ACC112 (cell line): ENCODE data around the gene MBTD1.
"Not testable (repeated sequence)": the region's sequence is repeated elsewhere in the genome, so short reads cannot be mapped to it uniquely, and the experiment has no call there.

ENCODE experiments used
- H2AFZ ChIP-seq: fragments of 200-600 bp; sonication (generic); one replicate; pipeline ENCODE4 v1.6.0; 2017; ENCODE audit warnings: antibody characterized with exemption, low read length; ENCODE audit not compliant: unreplicated experiment
- H3K27ac ChIP-seq: fragments of 200-600 bp; sonication (generic); 2 replicates; pipeline ENCODE4 v1.5.1; 2014; ENCODE audit warnings: low read depth, mild to moderate bottlenecking, antibody characterized with exemption, low read length, moderate library complexity
- H3K27me3 ChIP-seq: fragments of 200-600 bp; sonication (generic); 2 replicates; pipeline ENCODE4 v1.6.1; 2014; ENCODE audit warnings: mild to moderate bottlenecking, antibody characterized with exemption, low read length, moderate library complexity, mixed read lengths; ENCODE audit not compliant: insufficient read depth
- H3K36me3 ChIP-seq: fragments of 200-600 bp; sonication (generic); 2 replicates; pipeline ENCODE4 v1.6.1; 2016; ENCODE audit warnings: mild to moderate bottlenecking, antibody characterized with exemption, low read length, moderate library complexity, mixed read lengths; ENCODE audit not compliant: insufficient read depth
- H3K4me1 ChIP-seq: fragments of 200-600 bp; sonication (generic); one replicate; pipeline ENCODE4 v1.6.1; 2016; ENCODE audit warnings: low read length, mixed read lengths; ENCODE audit not compliant: insufficient read depth, unreplicated experiment, control insufficient read depth
- H3K4me3 ChIP-seq: fragments of 200-600 bp; sonication (generic); 2 replicates; pipeline ENCODE4 v1.5.1; 2014; ENCODE audit warnings: mild to moderate bottlenecking, low read depth, low read length
- H3K79me2 ChIP-seq: fragments of 200-600 bp; sonication (generic); one replicate; pipeline ENCODE4 v1.6.0; 2016; ENCODE audit warnings: low read length; ENCODE audit not compliant: control insufficient read depth, unreplicated experiment, insufficient read depth

Gene MBTD1

DNA sequence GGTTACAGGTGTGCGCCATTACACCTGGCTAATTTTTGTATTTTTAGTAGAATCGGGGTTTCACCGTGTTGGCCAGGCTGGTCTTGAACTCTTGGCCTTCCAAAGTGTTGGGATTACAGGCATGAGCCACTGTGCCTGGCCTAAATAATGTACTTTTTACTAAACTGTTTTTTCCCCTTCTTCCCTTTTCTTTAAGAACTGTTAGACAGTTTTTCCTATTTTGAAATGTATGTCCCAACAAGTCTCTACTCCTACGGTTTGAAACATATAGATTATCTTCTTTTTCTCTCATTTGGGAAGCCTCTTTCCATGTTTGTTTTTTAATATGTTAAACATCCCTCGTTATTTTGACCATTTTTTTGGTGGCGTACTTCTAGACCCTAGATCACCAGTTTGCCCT lies 10.1 kb upstream of the MBTD1 start:
- Histone ChIP-seq H3K79me2 (peaks cover 26% of the 10 kb centered on the region), H3K36me3 (peaks cover 44% of the 10 kb centered on the region)

DNA sequence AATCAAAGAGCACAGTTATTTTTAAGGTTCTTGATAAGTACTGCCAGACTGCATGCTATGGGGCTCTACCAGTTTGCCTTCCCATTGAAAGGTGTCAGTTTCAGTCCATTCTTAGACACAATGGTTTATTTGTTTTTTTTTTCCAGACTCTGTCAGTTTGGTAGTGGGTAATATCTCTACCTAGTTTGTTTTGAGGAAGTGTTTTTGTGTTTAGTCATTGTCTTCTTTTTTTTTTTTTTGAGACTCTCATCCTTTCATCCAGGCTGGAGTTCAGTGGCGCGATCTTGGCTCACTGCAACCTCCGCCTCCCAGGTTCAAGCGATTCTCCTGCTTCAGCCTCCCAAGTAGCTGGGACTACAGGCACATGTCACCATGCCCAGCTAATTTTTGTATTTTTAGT lies 4.6 kb upstream of the MBTD1 start:
- not testable (repeated sequence) for H3K4me3 ChIP-seq, H3K27me3 ChIP-seq, H2AFZ ChIP-seq, H3K27ac ChIP-seq
- H3K79me2 ChIP-seq = peaks cover 54% of the 10 kb centered on the region
- peaks cover 17% of the 10 kb centered on the region for H3K4me1 ChIP-seq
- peaks cover 25% of the 10 kb centered on the region for H3K36me3 ChIP-seq

More for the DNA sequence above, 10.1 kb upstream of the MBTD1 start:
- Histone ChIP-seq H2AFZ (no peak overlapping the region), H3K27ac (no peak overlapping the region), H3K4me3 (no peak overlapping the region), H3K4me1 (peaks cover 8% of the 10 kb centered on the region), H3K27me3 (no peaks in the 10 kb centered on the region)

DNA sequence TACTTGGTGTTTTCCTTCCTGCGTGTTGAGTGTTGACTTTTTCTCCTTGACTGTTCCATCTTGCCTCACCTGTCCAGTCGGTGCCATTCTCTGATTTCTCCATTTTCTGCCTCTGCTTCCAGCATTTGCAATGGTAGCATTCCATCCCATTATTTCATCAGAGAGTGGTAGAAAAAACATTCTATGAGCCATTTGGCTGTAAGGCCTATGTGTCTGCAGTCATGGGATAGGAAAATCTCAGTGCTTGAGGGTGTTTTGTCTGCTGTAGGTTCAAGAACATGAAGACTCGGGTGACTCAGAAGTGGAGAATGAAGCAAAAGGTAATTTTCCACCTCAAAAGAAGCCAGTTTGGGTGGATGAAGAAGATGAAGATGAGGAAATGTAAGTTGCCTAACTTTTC lies 3.2 kb upstream of the MBTD1 start:
- H3K27me3 ChIP-seq = no peaks in the 10 kb centered on the region
- H3K4me3 ChIP-seq = 0 out of 2 replicates have a peak overlapping the region, but pooled peaks have one; percentile 9
- H2AFZ ChIP-seq = no peak overlapping the region
- peaks cover 69% of the 10 kb centered on the region for H3K79me2 ChIP-seq
- no peak overlapping the region for H3K27ac ChIP-seq
- H3K36me3 ChIP-seq = peaks cover 21% of the 10 kb centered on the region
- H3K4me1 ChIP-seq = peaks cover 26% of the 10 kb centered on the region

DNA sequence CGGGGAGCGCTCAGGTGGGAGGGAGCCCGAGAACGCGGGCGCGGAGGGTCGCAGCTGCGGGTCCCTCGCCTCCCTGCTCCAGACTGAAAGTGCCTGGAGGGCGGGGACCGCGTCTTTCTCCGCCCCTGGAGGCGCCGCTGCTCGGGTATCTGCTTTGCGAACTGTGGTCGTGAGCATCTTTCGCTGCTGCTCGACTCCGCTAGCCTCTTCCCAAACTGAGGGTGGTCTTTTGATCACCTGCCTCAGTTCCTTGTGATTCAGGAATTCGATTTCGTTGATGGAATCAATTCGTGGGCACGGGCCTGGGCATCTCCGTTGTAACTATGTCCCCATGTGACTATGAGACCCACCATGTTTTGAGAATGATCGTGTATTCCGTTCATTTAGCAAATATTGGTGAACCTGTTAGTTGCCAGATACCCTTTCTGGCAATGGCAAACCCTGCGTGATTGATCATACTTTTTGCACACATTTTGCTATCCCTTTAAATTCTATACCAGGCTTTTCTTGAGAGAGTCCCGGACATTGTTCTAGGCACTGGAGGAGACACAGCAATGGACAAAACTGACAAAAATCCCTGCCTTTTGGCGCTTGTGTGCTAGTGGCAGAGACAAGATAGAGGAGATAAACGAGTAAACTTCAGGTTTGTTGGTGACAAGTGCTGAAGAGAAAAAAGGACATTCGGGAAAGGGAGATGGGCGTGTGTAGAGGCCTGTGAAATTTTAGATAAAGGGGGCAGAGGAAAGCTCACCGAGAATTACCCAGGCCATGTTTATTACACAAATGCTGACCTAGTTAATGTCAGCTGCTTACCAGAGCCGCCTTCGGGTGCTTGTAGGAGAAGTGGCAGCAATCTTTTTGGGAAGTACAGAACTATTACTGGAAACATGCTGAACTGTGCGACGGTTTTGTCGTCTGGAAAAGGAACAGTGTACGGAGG lies 1.4 kb upstream of the MBTD1 start:
- Histone ChIP-seq H3K36me3 (peaks cover 10% of the 10 kb centered on the region; the same call in 1 of the 2 replicates), H3K79me2 (peaks cover 75% of the 10 kb centered on the region), H3K27me3 (no peaks in the 10 kb centered on the region), H3K27ac (peak overlapping the region; percentile 98; the same call in 1 of the 2 replicates), H3K4me3 (peak overlapping the region; percentile 94), H3K4me1 (peaks cover 40% of the 10 kb centered on the region), H2AFZ (peak overlapping the region; percentile 97)

DNA sequence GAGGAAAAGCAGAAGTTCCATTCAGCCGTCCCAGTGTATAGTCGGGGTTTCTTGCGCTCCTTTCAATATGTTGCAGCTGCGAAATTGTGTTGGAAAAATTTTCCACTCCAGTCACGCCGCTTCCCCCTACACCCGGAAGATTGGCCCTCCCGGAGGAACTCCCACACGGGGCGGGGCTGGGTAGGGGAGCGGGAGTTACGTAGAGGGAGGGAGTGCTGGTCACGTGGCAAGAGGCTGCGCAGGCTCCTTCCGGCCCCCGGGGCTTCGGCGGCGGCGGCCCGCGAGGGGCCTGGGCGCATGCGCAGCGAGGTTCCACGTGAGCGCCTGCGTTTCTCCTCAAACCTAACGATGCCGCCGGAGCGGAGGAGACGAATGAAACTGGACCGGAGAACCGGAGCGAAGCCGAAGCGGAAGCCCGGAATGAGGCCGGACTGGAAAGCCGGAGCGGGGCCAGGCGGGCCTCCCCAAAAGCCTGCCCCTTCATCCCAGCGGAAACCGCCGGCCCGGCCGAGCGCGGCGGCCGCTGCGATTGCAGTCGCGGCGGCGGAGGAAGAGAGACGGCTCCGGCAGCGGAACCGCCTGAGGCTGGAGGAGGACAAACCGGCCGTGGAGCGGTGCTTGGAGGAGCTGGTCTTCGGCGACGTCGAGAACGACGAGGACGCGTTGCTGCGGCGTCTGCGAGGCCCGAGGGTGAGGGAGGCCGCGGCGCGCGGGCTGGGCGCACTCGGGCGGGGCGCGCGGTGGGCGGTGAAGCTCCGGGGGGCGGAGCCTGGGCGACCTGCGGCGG lies 581 bp upstream of the MBTD1 start, which contains the start of gene UTP18:
Gene UTP18 (plus strand): TSS at position 310 of the 787 bp plus-strand sequence. CDS start 39 bp downstream, at position 349.
- Histone ChIP-seq H3K4me1 (peaks cover 40% of the 10 kb centered on the region), H3K79me2 (peaks cover 84% of the 10 kb centered on the region), H2AFZ (peak within 1 kb of the TSS; percentile 97), H3K27ac (peak within 1 kb of the TSS; percentile 98), H3K36me3 (peaks cover 10% of the 10 kb centered on the region; the same call in 1 of the 2 replicates), H3K27me3 (no peaks in the 10 kb centered on the region), H3K4me3 (peak within 1 kb of the TSS; percentile 94)

DNA sequence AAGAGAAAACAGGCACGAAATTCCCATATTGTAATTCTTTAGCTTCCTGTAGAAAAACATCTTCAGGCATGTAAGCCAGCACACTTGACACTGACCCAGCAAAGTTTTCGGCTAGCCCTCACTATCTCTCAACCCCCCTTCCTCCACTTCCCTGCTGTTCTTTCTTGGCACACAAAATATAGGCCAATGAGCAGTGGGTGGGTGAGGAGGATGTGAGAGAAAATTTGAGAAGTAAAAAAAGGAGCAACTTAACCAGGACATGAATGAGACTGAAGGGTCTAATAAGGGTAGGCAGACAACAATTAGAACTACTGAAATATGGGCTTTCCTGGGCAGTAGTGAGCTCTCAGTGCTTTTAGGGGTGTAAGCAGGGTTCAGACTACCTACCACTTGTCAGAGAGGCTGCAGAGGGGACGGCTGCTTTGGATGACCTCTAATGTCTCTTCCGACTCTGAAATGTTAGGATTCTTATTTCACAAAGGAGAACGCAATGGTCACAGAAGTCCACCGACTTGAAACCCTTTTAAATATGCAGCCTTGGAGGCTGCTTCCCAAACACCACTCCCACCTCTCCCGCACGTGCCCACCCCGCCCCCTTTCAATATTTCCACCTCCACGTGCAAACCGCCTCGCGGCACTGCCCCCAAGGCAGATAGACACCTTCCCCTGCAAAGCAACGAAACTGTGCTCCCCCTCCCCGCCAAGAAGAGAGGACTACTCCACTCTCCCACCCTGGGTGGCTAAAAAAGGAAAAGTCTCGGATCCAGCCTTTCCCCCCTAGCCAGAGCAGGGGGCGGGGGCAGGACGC lies 889 bp downstream of the MBTD1 start:
- H3K79me2 ChIP-seq = peaks cover 87% of the 10 kb centered on the region
- no peaks in the 10 kb centered on the region for H3K27me3 ChIP-seq
- peak overlapping the region; percentile 94 for H3K4me3 ChIP-seq
- H3K4me1 ChIP-seq = peaks cover 35% of the 10 kb centered on the region
- peak overlapping the region; percentile 17 for H2AFZ ChIP-seq
- H3K36me3 ChIP-seq = peaks cover 12% of the 10 kb centered on the region
- peak overlapping the region; percentile 98; the same call in 1 of the 2 replicates for H3K27ac ChIP-seq

DNA sequence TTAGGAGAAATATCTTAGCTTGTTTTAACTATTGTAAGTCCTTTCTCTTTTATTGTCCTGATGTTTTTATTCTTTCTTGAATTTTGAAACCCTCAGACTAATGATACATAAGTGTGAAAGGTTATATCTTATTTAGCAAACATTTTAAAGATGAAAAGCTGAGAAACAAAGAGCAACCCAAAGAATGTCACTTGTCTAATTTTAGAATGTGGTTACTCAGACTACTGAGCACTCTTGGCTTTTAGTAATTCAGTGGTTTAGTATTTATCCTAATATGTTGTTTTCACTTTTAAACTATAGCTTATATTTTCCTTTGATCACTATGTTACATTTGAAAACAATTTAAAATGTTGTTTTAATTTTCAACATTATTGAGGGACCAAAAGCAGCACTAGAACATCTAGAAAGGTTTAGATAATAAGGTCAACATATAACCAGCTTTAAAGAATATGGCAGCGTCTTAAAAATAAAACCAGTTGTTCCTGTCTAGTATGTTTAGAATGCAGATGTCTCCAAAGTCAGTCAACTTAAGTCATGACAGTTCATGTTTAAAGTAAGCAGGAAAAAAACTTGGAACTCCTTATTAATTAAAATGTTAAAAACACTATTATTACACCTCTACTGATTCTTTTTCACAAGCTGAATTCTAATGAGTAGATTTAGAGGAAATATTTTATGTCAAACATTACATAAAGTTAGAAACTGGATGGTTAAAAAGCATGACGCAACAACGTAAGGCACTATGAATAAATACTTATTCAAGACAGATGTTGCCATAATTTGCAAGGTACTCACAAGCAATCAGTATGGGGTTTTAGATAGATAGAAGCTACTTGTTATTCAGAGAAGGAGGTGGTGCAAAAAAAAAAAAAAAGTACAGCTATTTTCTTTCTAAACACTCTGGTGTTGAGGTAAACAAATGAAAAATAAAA lies 2.4 kb downstream of the MBTD1 start:
- no peaks in the 10 kb centered on the region for H3K27me3 ChIP-seq
- H3K36me3 ChIP-seq = peaks cover 16% of the 10 kb centered on the region
- no peak overlapping the region for H3K27ac ChIP-seq
- peaks cover 77% of the 10 kb centered on the region for H3K79me2 ChIP-seq
- H2AFZ ChIP-seq = no peak overlapping the region
- peak overlapping the region; percentile 94 for H3K4me3 ChIP-seq
- H3K4me1 ChIP-seq = peaks cover 27% of the 10 kb centered on the region

DNA sequence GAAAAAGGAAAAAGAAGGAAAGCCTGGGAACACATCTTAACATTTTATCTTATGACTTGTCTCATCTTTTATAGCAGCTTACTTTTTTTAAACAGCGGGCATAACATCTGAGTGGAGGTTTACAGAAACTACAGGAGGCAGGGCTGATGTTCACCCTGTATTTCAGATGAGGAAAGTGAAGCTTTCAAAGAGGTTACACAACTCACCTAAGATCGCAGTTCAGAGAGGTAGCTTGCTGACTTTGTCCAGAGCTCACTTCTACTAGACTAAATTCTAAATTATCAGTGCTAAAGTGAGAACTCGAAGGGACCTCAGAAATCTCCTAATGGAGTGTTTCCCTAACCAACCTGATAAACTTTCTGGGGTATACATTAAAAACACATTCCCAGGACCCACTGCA lies 3.7 kb downstream of the MBTD1 start:
- no peaks in the 10 kb centered on the region for H3K27me3 ChIP-seq
- peaks cover 20% of the 10 kb centered on the region for H3K36me3 ChIP-seq
- peaks cover 63% of the 10 kb centered on the region for H3K79me2 ChIP-seq
- no peak overlapping the region for H3K4me3 ChIP-seq
- no peak overlapping the region for H2AFZ ChIP-seq
- no peak overlapping the region for H3K27ac ChIP-seq
- peaks cover 30% of the 10 kb centered on the region for H3K4me1 ChIP-seq

DNA sequence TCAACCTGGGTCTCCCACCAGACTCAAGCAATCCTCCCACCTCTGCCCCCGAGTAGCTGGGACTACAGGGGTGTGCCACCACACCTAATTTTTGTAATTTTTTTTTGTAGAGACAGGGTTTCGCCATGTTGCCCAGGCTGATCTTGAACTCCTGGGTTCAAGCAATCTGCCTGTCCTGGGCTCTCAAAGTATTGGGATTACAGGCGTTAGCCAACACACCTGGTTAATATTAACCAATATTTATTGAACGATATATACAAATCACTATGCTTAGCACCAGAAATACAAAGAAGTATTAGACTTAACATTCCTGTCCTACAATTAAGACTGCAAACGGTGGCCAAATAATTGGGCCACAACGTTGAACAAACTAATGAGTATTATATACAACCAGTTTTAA lies 4.2 kb downstream of the MBTD1 start:
- peaks cover 34% of the 10 kb centered on the region for H3K4me1 ChIP-seq
- no peaks in the 10 kb centered on the region for H3K27me3 ChIP-seq
- peaks cover 60% of the 10 kb centered on the region for H3K79me2 ChIP-seq
- H3K27ac ChIP-seq = no peak overlapping the region
- no peak overlapping the region for H3K4me3 ChIP-seq
- no peak overlapping the region for H2AFZ ChIP-seq
- H3K36me3 ChIP-seq = peaks cover 22% of the 10 kb centered on the region
